NCI-H2081 treated with DMSO at 0.1 percent for 48 hours (cell line): ENCODE data around the gene ARID3A.

Source experiments
- DNase-seq: peaks from one replicate; lab custom pipeline; 2025; lab: John Stamatoyannopoulos, UW

Gene ARID3A

DNA sequence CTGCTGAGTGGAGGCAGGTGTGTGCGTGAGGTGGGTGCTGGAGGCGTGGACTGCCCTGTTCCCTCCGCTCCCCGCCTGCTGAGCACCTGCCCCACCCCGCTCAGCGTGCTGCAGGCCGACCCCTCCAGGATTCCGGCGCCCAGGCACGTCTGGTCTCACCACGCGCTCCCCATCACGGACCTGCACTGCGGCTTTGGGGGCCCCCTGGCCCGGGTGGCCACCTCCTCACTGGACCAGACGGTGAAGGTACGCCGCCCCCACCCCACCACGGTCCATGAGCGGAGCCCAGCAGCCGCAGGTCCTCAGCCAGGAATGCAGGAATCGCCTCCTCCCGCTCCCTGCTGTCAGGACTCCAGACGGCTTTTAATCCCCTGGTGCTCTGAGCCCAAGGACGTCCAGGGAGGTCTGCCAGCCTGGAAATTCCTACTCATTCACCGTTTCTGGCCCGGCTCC is 64.3 kb downstream of the ARID3A start:
- no peak for DNase-seq

DNA sequence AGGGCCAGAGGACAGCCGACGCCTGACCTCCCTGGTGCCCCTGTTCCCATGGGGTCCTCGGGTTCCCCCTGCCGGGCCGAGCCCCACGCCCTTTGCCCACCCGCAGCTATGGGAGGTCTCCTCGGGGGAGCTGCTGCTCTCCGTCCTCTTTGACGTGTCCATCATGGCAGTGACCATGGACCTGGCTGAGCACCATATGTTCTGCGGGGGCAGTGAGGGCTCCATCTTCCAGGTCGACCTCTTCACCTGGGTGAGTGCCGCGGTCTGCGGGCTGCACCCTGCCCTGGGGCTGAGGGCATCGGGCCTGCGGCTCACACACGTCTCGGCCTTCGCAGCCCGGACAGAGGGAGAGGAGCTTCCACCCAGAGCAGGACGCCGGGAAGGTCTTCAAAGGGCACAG is 64.9 kb downstream of the ARID3A start:
- DNase-seq = no peak

DNA sequence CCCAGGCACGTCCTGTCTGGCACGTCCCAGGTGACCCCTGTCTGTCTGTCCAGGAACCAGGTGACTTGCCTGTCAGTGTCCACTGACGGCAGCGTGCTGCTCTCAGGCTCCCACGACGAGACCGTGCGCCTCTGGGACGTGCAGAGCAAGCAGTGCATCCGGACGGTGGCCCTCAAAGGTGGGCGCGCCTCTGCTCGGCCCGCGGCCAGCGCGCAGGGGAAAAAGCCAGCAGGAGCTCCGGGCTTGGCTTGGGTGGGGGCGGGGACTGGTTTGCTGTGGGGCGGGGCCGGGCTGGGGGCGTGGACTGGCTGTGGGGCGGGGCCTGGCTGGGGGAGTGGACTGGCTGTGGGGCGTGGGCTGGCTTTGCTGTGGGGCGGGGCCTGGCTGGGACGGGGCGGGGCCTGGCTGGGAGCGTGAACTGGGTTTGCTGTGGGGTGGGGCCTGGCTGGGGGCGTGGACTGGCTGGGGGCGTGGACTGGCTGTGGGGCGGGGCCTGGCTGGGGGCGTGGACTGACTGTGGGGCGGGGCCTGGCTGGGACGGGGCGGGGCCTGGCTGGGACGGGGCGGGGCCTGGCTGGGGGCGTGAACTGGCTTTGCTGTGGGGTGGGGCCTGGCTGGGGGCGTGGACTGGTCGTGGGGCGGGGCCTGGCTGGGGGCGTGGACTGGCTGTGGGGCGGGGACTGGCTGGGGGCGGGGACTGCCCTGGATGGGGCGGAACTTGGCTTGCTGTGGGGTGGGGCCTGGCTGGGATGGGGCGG is 65.5 kb downstream of the ARID3A start:
- DNase-seq = no peak

DNA sequence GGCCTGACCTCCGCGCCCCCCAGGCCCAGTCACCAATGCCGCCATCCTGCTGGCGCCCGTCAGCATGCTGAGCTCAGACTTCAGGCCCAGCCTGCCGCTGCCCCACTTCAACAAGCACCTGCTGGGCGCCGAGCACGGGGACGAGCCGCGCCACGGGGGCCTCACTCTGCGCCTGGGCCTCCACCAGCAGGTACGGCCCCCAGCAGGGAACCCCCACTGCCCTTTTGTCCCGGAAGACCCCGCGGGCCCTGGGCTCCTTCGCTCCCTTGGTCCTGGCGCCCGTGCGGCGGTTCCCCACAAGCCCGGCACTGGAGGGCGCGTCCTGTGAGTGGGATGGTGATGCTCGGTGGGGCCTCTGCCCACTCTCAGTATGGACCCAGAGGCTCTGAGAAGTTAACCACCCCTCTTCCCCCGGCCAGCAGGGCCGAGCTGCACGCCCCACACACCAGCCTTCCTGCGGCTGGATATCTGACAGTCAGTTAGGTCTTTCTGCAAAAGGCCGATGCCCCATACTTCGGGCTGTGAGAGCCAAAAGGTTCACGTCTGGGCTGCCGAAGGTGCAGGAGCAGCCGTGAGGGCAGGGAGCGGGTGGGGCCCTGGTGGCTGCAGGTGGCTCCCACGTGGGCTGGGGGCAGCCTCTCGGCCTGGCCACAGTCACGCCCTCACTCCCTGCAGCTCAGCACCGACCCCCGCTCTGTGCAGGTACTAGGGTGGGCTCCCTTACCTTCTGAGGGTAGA is 66.3 kb downstream of the ARID3A start:
- no peak for DNase-seq

DNA sequence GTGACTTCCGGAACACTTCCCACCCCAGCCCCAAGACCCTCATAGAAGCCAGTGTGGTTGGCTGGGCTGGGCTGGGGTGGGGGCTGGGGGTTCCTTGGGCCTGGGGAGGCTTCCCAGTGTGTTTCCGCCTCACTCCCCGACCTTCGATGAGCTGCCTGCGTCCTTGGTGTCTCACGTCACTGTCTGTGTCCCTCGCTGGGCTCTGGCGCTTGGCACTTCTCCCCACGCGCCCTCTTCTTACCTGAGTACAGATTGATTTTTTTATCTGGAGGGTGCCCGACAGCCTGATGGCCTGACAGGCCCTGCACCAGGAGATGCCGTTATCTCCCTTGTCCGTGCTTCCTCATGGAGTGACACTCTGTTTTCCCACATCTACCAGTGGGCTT is 66.8 kb downstream of the ARID3A start:
- no peak for DNase-seq

DNA sequence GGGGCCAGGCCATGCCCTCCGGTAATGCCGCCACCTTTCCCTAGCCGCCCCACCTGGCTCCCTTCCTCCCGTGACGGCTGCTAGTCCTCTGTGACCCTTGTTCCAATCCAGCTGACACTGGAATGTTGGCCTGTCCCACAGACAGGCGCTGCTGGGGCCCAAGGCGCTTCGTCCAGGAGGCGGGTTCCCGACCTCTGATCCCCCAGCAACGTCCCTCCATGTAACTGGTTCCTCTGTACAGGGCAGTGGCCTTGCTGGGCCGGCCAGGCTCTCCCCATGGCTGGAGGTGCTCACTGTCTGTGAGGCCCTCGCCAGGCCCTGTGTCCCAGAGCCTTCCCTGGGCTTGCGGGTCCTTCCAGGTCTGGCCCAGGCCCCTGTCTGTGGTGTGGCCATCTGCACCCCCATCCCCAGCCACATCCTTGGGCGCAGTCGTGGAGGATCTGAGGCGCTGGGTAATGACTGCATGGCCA is 67.6 kb downstream of the ARID3A start:
- DNase-seq = no peak

DNA sequence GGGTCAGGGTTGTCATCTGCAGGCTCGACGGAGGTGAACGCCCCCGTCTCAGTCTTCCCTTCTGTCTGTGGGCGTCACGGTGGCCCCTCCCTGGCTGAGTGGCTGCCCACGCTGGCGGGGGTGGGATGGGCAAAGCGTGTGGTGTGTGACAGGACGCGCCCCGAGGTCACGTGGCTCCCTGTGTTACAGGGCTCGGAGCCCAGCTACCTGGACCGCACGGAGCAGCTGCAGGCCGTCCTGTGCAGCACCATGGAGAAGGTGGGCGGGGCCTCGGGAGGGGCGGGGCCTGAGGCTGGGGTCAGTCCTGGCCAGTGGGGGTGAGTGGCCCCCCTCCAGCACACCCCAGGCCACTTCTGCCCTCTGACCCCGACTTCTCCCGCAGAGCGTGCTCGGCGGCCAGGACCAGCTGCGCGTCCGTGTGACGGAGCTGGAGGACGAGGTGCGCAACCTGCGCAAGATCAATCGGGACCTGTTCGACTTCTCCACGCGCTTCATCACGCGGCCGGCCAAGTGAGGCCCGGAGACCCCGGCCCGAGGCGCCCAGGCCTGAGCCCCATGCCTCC is 68.1 kb downstream of the ARID3A start:
- DNase-seq = no peak

DNA sequence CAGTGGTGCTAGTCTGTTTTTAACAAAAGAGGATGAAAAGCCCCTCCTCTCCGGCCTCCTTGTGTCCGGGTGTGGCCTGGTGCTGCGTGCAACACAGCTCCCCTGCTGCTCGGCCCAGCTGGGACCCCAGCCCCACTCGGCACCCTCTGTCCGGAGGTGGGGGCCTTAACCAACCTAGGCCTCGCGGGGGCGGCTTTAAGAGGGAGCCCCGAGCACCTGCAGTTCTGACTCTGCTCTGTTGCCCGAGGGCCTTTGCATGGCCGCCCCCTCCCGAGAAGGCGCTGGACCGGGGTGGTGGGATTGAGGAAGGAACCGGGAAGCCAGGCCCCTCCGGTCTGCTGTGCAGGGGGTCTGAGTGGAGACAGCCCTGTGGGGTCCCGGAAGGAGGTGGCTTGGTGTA is 68.7 kb downstream of the ARID3A start:
- DNase-seq = no peak

DNA sequence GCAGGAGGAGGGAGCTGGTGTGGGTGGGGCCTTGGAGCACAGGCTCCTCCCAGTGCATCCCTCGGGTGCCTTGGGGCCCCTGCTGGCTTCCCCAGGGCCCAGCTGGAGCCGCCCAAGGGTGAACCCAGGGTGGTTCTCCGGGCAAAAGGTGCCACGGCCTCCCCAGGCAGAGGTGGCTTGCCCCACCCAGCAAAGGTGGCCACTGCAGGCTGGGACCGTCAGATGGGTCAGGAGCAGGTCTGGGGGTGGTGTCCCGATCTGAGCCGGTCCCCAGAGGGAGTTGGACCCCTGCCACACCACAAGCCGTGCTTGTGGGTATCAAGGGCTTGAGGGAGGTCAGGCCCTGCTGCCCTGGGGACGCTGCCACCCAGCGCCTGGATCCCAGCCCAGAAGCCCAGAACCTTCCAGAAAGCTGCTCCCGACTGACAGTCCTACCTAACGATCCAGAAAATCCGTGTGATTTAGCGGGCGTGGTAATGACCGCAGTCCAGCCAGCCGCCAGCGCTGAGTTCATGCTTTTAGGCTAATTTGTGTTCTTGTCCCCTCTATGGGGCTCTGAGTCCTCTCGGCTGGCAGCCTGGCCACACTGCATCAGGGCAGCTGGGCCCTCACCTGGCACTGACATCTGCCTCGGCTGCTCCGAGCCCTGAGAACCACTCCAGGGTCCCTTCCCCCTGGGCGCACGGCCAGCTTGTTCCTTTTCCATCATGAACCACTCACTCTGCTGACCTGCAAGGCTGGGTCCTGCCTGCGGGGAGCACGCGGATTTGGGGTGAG is 69.4 kb downstream of the ARID3A start:
- no peak for DNase-seq

DNA sequence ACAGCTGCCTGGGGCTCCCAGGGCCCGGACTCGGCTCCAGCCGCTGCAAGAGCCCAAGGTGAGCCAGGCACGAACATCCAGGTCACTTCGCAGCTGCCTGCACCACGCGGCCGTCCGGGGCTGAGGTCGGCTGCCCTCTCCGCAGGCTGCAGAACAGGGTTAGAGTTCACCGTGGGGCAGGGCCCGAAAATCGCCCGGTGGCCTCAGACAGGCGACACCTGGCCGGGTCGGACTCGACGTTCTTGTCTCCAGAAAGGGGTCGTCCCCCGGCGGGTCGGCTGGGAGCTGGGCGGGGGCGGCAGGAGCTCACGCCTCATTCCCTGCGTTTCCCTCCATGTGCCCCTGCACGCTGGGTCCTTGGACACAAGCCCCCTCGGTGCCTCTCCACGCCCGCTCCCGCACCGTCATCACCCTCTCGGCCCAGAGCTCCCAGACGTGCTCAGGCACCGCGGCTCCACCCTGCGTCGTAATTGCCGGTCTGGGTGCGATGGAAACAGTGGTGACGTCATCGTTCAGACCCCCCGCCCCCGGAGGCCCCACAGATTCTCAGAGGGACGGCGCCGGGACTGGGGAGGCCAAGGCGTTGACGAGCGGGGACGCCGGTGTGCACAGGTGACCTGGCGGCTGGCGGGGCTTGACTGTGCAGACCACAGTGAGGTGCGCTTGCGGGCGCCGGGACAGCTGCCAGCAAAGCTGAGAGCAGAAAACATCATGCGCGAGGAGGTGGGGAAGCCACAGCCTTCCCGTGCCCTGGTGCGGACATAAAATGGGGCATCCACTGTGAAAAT is 70.4 kb downstream of the ARID3A start:
- DNase-seq = no peak

DNA sequence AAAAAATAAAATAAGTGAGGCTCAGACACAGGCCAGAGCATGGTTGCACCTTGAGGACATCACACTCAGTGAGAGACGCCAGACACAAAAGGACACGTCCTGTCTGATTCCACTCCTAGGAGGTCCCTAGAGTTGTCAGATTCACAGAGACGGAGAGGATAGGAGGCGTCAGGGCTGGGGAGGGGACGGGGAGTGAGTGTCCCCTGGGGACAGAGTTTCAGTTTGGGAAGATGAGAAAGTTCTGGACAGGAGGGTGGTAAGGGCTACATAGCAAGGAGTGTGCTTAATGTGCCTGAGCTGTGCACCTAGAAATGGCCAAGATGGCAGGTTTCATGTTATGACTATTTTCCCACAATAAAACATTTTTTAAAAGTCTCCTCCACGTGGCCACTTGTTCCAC is 72.2 kb downstream of the ARID3A start:
- DNase-seq = no peak

DNA sequence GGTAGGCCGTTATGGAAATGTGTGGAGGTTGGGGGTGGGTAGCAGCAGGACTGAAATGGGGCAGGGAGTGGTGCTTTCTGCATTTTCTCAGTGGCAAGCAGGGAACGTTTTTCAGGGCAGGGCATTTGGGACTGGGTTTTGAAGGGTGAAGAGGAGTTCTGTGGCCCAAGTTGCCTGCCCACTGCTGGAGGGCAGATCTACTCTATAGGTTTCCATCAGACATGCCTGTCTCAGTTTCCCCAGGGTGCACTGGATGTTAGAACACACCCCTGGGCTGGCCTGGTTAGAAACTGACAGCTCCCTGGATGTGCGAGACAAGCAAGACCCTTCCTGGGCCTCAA is 73.5 kb downstream of the ARID3A start:
- no peak for DNase-seq

DNA sequence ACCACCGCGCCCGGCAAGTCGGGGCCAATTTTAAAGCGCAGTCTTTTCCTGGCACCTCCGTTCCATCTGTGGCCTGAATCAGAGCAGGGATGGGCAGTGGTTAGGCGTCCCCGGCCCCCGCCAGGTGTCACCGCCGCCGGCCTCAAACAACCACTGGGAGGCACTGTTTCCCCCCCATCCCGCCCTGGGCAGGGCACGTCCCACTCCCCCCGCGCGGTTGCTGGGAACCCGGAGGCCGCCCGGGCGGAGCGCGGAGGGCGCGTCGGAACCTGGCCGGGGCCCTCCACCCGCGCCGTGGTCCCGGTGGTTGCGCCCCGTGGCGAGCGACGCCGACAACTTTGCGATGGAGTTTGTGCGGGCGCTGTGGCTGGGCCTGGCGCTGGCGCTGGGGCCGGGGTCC is 74.3 kb downstream of the ARID3A start, which contains the start of gene GRIN3B:
TSS of gene GRIN3B (plus strand) at position 325 of the 400 bp plus-strand sequence. CDS start at position 344, 19 bp downstream.
- DNase-seq = no peak

DNA sequence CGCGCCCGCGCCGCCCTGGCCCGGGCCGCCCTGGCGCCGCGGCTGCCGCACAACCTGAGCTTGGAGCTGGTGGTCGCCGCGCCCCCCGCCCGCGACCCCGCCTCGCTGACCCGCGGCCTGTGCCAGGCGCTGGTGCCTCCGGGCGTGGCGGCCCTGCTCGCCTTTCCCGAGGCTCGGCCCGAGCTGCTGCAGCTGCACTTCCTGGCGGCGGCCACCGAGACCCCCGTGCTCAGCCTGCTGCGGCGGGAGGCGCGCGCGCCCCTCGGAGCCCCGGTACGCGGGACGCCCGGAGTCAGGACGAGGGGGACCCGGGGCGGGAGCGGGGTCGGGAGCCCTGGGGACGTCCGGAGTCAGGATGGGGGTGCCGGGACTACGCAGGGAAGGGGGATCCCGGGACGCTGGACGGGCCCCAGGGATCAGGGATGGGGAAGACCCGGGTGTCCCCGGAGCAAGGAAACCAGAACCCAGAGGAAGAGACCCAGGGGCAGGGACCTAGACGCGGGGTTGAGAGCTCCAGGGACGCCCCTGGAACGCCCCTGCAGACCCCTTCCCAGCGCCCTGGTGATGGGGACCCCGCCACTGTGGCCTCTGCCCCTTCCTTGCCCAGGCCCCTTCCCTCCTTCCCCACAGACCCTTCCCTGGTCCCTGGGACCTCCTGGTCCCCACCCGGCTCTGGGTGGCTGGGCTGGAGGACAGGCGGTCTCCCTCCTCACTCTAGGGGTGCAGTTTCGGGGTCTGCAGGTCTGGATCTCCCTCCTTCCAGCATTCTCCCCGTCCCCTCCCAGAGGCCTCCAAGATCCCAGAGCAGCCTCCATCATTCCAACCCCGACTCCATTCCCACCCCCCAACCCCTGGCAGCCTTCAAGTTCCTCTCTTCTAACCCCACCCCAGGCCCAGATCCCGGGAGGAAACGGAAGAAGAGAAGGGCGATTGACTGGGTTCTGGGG is 75.0 kb downstream of the ARID3A start:
- no peak for DNase-seq

DNA sequence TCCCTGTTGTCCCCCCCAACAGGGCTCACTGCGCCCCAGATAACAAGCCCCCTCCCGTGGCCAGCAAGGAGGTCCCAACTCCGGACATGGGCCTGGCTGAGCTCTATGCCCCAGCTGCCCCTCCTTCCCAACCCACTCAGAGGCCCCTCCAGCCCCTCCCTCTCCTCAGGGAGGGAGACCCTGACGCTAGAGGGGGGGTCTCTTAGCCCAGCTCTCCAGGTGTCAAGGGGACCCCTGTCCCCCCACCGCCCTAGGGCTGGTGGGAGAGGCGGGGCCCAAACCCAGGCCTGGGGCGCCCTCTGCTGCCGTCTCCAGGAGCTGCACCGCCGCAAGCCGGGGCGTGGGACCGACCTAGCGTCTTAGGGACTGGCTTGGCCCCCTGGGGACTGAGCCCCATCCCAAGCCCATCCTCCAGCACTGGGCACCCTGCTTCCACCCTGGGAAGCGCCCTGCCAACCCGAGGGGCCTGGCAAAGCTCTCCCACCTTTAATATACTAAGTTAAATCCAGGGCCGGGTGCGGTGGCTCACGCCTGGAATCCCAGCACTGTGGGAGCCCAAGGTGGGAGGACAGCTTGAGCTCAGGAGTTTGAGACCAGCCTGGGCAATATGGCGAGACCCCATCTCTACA is 75.8 kb downstream of the ARID3A start:
- no peak for DNase-seq

DNA sequence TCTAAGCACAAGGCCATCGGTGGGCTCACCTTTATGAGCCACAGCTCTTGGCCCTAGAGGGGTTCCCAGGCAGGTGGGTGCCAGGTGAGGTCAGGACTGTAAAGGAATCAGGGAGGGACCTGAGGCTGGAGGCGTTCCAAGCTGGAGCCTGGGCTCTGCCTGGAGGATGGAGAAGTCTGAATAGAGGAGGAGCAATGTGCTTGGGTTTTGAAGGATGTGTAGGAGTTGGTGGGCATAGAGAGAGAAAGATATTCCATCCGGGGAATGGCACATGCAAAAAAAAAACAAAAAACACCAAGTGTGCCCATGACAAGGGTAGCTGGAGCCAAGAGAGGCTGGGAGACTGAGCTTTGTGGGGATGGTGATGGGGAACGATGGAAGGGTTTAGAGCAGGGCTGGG is 76.8 kb downstream of the ARID3A start:
- DNase-seq = no peak

DNA sequence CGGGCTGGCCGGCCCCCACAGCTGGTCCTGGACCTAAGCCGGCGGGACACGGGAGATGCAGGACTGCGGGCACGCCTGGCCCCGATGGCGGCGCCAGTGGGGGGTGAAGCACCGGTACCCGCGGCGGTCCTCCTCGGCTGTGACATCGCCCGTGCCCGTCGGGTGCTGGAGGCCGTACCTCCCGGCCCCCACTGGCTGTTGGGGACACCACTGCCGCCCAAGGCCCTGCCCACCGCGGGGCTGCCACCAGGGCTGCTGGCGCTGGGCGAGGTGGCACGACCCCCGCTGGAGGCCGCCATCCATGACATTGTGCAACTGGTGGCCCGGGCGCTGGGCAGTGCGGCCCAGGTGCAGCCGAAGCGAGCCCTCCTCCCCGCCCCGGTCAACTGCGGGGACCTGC is 77.4 kb downstream of the ARID3A start:
- no peak for DNase-seq

DNA sequence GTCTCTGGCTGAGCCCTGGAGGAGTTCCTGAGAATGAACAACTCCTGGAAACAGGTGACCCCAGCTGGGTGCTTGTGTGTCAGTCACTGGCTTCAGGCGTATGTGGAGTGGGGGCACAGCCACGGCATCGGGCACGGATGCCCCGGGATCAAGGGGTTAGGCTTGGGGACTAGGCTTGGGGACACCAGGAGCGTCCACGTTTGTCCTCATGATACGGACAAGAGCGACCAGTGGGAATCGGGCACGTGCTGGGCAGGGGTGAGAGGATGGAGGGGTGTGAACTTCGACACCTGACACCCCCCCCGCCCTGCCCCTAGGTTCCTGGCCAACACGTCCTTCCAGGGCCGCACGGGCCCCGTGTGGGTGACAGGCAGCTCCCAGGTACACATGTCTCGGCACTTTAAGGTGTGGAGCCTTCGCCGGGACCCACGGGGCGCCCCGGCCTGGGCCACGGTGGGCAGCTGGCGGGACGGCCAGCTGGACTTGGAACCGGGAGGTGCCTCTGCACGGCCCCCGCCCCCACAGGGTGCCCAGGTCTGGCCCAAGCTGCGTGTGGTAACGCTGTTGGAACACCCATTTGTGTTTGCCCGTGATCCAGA is 78.5 kb downstream of the ARID3A start:
- DNase-seq = no peak
